Activated CD4-positive, alpha-beta memory T cell treated with anti-CD3 and anti-CD28 coated beads, Interleukin-2, amount 10 ng/mL, durations not matched to agents 7 days and 5 days (primary cell): ENCODE data around the gene RAVER2. TPM values are rescaled to one million over a fixed set of nuclear protein-coding genes. Genes with fewer than 3 reads are reported as not detected.
A peak's percentile ranks its signal among the peaks of the same experiment; 100 is the strongest.
"Not testable (repeated sequence)": the region's sequence is repeated elsewhere in the genome, so short reads cannot be mapped to it uniquely, and the experiment has no call there.

ENCODE experiments used
- CTCF ChIA-PET: fragments of 350-600 bp; sonication (Branson Sonifier 250); formaldehyde crosslinking; loops from one replicate; lab custom pipeline; 2021; ENCODE audit warnings: antibody characterized with exemption, inconsistent platforms; lab: Charles Lee
- POLR2A ChIA-PET: fragments of 350-600 bp; sonication (Branson Sonifier 250); formaldehyde crosslinking; loops from one replicate; lab custom pipeline; 2021; ENCODE audit warnings: antibody characterized with exemption; lab: Charles Lee
- DNase-seq: peaks from one replicate; pipeline ENCODE4 v3.0.0-alpha.2; 2020
- H3K27ac Mint-ChIP-seq: one replicate; pipeline ENCODE4 v1.8.0; 2021; ENCODE audit warnings: mild to moderate bottlenecking, mixed read lengths
- H3K27me3 Mint-ChIP-seq: one replicate; pipeline ENCODE4 v1.8.0; 2021; ENCODE audit warnings: mixed read lengths
- H3K36me3 Mint-ChIP-seq: one replicate; pipeline ENCODE4 v1.8.0; 2021; ENCODE audit warnings: low read depth, mixed read lengths
- H3K4me1 Mint-ChIP-seq: one replicate; pipeline ENCODE4 v1.8.0; 2021; ENCODE audit warnings: mixed read lengths
- H3K4me3 Mint-ChIP-seq: one replicate; pipeline ENCODE4 v1.8.0; 2021; ENCODE audit warnings: mild to moderate bottlenecking, mixed read lengths
- H3K9me3 Mint-ChIP-seq: one replicate; pipeline ENCODE4 v1.8.0; 2021; ENCODE audit warnings: mixed read lengths
- total RNA-seq, 2 experiments: library from RNA; stranded (reverse); gene quantifications; one replicate each; pipeline ENCODE4 v1.2.3, GENCODE V29; 2021

The RAVER2 gene, protein sequence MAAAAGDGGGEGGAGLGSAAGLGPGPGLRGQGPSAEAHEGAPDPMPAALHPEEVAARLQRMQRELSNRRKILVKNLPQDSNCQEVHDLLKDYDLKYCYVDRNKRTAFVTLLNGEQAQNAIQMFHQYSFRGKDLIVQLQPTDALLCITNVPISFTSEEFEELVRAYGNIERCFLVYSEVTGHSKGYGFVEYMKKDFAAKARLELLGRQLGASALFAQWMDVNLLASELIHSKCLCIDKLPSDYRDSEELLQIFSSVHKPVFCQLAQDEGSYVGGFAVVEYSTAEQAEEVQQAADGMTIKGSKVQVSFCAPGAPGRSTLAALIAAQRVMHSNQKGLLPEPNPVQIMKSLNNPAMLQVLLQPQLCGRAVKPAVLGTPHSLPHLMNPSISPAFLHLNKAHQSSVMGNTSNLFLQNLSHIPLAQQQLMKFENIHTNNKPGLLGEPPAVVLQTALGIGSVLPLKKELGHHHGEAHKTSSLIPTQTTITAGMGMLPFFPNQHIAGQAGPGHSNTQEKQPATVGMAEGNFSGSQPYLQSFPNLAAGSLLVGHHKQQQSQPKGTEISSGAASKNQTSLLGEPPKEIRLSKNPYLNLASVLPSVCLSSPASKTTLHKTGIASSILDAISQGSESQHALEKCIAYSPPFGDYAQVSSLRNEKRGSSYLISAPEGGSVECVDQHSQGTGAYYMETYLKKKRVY
- total RNA-seq = 1 to 10 TPM; 1.6 to 1.8 TPM

DNA sequence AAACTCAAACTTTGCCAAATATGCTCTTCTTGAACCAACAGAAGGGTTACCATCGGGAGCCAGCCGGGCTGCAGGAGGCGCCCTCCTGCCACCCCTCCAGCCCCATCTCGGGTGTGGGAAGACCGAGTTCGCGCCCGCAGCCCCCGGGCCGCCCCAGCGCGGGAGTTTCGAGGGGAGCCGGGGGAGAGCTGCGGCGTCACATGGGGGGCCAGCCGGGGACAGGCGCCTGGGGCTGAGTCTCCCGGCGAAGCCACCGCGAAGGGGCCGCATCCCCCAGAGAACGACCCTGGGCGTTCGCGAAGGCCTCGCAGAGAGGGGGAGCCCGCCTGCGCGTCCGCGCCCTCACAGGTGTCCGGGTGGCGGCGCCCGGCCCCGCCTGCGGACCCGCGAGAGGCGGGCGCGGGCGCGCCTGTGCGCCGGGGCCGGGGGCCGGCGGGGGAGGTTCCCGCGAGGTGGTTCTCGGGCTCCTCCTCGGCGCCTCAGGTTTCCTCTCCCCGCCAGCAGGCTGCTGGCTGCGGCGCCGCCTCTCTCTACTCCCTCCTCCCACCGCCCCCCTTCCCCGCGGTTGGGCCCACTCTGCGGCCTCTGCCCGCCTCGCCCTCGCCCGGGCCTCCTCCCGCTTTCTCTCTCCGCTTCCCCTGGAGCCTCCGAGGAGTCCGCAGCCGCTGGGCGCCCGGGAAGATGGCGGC is at the start of gene RAVER2:
Gene RAVER2 (plus strand): TSS at position 584 of the 689 bp plus-strand sequence. CDS start 98 bp downstream, at position 682.
- H3K4me3 Mint-ChIP-seq = peak within 1 kb of the TSS; percentile 76
- DNase-seq = peak; percentile 54
- peaks cover 17% of the 10 kb centered on the region for H3K4me1 Mint-ChIP-seq
- no peak within 1 kb of the TSS for H3K27ac Mint-ChIP-seq
- ChIA-PET CTCF (no interaction called here), POLR2A (no interaction called here)
- H3K36me3 Mint-ChIP-seq = no peaks in the 10 kb centered on the region
- peaks cover 20% of the 10 kb centered on the region for H3K27me3 Mint-ChIP-seq
- no peaks in the 10 kb centered on the region for H3K9me3 Mint-ChIP-seq

DNA sequence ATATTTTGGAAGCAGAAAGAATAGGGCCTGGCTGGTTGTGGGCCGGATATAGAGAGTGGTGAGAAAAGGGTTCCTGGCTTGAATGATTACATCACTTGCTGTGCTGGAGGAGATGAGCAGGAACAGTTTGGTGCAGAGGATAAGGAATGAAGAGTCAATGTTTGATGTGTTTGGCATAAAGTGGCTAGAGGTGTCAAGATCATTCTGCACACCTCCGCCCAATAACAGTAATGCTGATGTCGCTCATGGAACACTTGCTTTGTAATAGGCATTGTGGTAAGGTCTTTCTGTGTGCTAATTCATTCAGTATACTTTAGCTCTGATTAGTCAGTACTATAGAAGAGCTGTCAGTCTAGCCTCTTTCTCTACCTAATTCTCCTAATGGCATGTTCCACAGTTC is 48.0 kb upstream of the RAVER2 start:
- H3K27me3 Mint-ChIP-seq = peaks cover 6% of the 10 kb centered on the region
- H3K9me3 Mint-ChIP-seq = no peaks in the 10 kb centered on the region
- POLR2A ChIA-PET = no interaction called here
- CTCF ChIA-PET = no interaction called here
- peaks cover 3% of the 10 kb centered on the region for H3K4me1 Mint-ChIP-seq
- no peaks in the 10 kb centered on the region for H3K36me3 Mint-ChIP-seq
- DNase-seq = no peak
- H3K27ac Mint-ChIP-seq = no peak overlapping the region
- no peak overlapping the region for H3K4me3 Mint-ChIP-seq

DNA sequence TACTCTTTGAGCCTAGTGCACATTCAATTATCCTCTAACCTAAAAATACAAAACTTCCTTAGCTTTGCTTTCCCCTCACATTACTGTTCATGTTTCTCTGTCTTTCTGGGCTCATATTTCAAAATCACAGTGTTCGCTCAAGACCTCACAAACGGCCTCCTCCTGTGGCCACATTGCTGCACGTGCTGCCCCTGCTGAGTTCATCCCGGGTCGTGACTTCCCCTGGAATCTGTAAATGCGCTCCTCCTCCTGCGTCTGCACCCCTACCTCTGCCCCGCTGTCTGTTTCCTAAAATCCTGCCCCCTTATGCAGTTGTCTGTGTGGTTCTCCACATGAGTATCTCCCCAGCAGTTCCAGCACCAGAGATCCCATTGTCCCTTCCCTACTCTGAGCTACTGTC is 45.5 kb upstream of the RAVER2 start:
- POLR2A ChIA-PET = no interaction called here

DNA sequence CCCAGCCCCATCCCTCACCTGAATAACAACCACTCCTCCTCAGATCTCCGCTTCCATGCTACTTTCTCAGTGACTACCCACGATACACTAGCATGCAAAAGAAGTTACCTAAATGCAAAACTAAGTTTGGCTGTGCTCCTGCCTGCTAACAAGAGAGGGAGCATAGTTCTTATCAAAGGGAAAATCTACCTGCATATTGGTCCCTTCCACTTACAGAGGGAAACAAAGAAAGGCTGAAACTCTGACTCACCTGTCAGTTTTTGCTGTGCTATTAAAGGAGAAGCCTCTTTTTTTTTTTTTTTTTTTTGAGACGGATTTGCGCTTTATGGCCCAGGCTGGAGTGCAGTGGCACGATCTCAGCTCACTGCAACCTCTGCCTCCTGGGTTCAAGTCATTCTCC is 43.8 kb upstream of the RAVER2 start:
- ChIA-PET POLR2A (no interaction called here), CTCF (no interaction called here)
- Mint-ChIP-seq H3K4me3 (no peak overlapping the region), H3K27ac (no peak overlapping the region), H3K36me3 (no peaks in the 10 kb centered on the region), H3K9me3 (no peaks in the 10 kb centered on the region), H3K4me1 (no peaks in the 10 kb centered on the region), H3K27me3 (peaks cover 14% of the 10 kb centered on the region)
- no peak for DNase-seq

More for the DNA sequence above, 45.5 kb upstream of the RAVER2 start:
- Mint-ChIP-seq H3K4me1 (no peaks in the 10 kb centered on the region), H3K27ac (no peak overlapping the region), H3K9me3 (no peaks in the 10 kb centered on the region), H3K27me3 (peaks cover 14% of the 10 kb centered on the region), H3K36me3 (no peaks in the 10 kb centered on the region), H3K4me3 (no peak overlapping the region)
- DNase-seq = no peak
- CTCF ChIA-PET = no interaction called here

DNA sequence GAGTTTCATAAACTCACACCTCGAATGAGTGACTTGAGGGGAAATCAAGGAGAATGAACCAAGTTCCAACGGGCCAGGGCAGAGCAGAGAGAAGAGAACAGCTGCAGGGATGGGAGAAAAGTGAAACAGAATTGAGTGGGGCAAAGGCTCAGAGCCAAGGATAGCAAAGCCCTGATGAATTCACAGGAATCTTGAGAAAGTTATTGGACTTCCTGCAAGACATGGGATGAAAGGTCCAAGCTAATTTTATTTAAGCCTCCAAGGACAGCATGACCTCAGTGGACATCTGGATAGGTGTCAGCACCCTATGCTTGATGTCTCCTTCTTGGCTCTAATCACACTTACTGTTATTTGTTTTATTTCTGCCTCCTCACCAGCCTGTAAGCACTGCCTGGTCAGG is 43.0 kb upstream of the RAVER2 start:
- Mint-ChIP-seq H3K4me3 (no peak overlapping the region), H3K36me3 (no peaks in the 10 kb centered on the region), H3K9me3 (no peaks in the 10 kb centered on the region), H3K27ac (no peak overlapping the region), H3K27me3 (peaks cover 14% of the 10 kb centered on the region), H3K4me1 (no peaks in the 10 kb centered on the region)
- ChIA-PET POLR2A (no interaction called here), CTCF (no interaction called here)
- DNase-seq = no peak

DNA sequence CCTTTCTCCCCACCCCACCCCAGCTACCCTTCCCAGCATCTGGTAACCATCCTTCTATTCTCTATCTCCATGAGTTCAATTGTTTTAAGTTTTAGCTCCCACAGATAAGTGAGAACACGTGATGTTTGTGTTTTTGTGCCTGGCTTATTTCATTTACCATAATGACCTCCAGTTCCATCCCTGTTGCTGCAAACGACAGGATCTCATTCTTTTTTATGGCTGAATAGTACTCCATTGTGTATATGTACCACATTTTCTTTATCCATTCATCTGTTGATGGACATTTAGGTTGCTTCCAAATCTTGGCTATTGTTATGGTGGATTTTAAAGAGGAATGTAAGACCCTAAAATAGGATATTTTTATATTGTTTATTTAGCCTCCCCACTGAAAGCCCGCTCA is 42.2 kb upstream of the RAVER2 start:
- H3K9me3 Mint-ChIP-seq, H3K4me3 Mint-ChIP-seq, H3K4me1 Mint-ChIP-seq, H3K27ac Mint-ChIP-seq, POLR2A ChIA-PET, DNase-seq, H3K36me3 Mint-ChIP-seq, CTCF ChIA-PET: not testable (repeated sequence)
- H3K27me3 Mint-ChIP-seq = peaks cover 14% of the 10 kb centered on the region

DNA sequence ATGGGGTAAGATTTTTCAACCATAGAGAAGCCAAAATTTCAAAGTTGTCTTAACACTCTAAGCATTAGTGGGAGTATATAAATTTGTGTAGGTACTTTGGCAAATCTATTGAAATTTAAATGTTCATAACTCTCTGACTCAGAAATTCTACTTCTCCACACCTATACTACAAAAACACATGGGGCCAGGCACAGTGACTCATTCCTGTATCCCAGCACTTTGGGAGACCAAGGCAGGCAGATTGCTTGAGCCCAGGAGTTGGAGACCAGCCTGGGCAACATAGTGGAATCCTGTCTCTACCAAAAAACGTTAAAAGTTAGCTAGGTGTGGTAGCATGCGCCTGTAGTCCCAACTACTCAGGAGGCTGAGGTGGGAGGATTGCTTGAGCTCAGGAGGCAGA is 41.3 kb upstream of the RAVER2 start:
- ChIA-PET POLR2A (no interaction called here), CTCF (no interaction called here)
- DNase-seq = no peak
- Mint-ChIP-seq H3K27ac (no peak overlapping the region), H3K4me1 (no peaks in the 10 kb centered on the region), H3K27me3 (peaks cover 14% of the 10 kb centered on the region), H3K4me3 (no peak overlapping the region), H3K9me3 (no peaks in the 10 kb centered on the region), H3K36me3 (no peaks in the 10 kb centered on the region)

DNA sequence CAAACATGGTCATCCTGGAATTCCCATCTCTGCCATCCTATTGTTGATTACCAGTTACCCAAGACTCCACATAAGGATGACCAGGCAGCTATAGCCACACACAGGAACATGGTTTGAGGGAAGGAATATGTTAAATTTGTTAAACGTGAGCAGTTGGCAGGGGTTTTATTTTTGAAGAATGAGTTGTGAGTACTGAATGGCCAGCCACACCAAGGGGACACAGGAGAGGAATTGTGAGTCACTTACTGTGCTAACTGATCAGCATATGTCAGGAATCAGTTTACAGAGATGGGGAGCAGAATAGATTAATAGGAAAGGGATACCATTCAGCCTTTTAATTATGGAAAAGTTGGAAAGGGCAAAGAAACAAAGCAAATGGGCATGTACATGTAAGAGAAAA is 39.3 kb upstream of the RAVER2 start:
- H3K27ac Mint-ChIP-seq = no peak overlapping the region
- no peaks in the 10 kb centered on the region for H3K4me1 Mint-ChIP-seq
- peaks cover 14% of the 10 kb centered on the region for H3K27me3 Mint-ChIP-seq
- no peaks in the 10 kb centered on the region for H3K36me3 Mint-ChIP-seq
- ChIA-PET POLR2A (no interaction called here), CTCF (interaction anchor here (0.7 kb wide), 1 partner anchor 74 kb away, joined by 4 read pairs; no protein-coding TSS in a partner anchor)
- H3K9me3 Mint-ChIP-seq = no peaks in the 10 kb centered on the region
- H3K4me3 Mint-ChIP-seq = no peak overlapping the region
- no peak for DNase-seq

DNA sequence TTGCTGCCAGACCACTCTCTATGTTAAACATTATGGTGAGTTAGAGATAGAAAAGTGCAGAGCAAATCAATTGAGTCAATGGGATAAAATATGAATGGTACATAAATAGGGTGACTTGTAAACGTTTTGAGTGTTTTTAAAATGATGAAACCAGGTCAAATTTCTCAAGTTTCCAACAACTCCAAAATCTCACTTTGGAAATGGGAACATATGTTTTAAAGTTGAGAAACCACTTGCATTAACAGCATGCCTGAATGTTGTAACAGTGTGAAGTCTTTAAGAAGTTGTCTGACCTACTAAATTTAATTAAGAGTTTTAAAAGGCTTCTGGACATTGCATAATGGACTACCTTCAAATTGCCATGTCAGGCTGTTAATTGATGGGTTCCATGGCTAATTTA is 33.6 kb upstream of the RAVER2 start:
- POLR2A ChIA-PET = no interaction called here
- Mint-ChIP-seq H3K4me3 (no peak overlapping the region), H3K36me3 (no peaks in the 10 kb centered on the region), H3K27me3 (peaks cover 6% of the 10 kb centered on the region), H3K9me3 (no peaks in the 10 kb centered on the region), H3K4me1 (no peaks in the 10 kb centered on the region), H3K27ac (no peak overlapping the region)
- CTCF ChIA-PET = no interaction called here
- DNase-seq = no peak

DNA sequence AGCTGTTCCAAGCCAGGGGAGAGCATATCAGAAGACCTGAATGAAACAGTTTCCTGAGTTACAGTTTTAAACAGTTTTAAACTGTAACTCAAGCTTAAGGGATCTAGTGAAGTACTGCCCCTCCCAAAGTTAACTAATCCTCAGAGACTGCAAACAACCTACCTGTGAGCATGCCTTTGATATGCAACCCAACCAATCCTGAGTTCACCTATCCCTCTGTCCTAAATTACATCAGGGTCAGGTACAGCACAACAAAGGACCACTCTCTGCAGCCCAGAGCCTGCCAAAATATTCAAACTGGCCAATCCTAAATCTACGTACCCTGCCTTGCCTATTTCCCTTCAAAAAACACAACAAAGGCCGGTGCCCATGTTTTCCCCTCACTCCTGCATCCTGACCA is 32.8 kb upstream of the RAVER2 start:
- DNase-seq = no peak
- Mint-ChIP-seq H3K27me3 (peaks cover 6% of the 10 kb centered on the region), H3K36me3 (no peaks in the 10 kb centered on the region), H3K4me3 (no peak overlapping the region), H3K9me3 (no peaks in the 10 kb centered on the region), H3K27ac (no peak overlapping the region), H3K4me1 (no peaks in the 10 kb centered on the region)
- ChIA-PET POLR2A (no interaction called here), CTCF (interaction anchor here (0.6 kb wide), 1 partner anchor 111 kb away, joined by 3 read pairs; no protein-coding TSS in a partner anchor)

DNA sequence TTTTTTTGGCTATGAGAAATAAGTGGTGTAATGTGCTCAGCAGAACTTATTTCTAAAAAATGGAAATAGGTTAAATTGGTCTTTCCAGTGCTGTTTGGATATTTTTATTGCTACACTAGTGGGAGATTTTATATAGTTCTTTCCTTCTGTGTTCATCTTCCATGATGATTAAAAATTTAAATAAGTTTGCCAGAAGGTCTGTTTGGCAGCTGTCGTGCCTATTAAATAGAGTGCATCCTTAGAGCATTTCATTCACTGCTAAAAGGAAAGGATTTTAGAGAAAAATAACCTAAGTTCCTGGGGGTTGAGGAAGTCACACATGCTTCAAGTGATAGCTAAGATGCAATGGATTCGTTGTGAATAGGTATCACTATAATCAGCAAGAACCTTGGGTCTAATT is 29.7 kb upstream of the RAVER2 start:
- Mint-ChIP-seq H3K27me3 (peaks cover 12% of the 10 kb centered on the region), H3K4me3 (no peak overlapping the region), H3K4me1 (no peaks in the 10 kb centered on the region), H3K27ac (no peak overlapping the region), H3K9me3 (no peaks in the 10 kb centered on the region), H3K36me3 (no peaks in the 10 kb centered on the region)
- ChIA-PET POLR2A (no interaction called here), CTCF (no interaction called here)
- no peak for DNase-seq

DNA sequence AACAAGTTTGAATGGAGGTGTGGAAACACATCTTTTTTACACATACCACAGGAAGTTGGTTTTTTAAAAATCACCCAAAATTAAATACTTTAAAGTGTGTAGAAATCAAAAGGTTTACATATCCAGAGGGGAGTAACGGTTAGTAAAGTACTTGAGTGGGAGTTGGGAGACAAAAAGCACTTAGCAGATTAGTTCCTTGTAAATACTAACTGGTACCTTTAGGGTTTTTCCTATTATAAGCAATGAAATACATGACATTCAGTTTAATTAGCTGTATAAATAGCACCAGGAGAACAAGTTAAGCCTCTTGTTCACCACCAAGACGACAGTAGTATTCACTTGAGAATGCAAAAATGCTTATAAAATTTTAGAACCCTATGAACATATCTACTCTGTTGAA is 23.7 kb upstream of the RAVER2 start:
- ChIA-PET POLR2A (no interaction called here), CTCF (no interaction called here)
- Mint-ChIP-seq H3K27ac (no peak overlapping the region), H3K4me1 (no peaks in the 10 kb centered on the region), H3K9me3 (no peaks in the 10 kb centered on the region), H3K4me3 (no peak overlapping the region), H3K27me3 (peaks cover 29% of the 10 kb centered on the region), H3K36me3 (no peaks in the 10 kb centered on the region)
- no peak for DNase-seq

DNA sequence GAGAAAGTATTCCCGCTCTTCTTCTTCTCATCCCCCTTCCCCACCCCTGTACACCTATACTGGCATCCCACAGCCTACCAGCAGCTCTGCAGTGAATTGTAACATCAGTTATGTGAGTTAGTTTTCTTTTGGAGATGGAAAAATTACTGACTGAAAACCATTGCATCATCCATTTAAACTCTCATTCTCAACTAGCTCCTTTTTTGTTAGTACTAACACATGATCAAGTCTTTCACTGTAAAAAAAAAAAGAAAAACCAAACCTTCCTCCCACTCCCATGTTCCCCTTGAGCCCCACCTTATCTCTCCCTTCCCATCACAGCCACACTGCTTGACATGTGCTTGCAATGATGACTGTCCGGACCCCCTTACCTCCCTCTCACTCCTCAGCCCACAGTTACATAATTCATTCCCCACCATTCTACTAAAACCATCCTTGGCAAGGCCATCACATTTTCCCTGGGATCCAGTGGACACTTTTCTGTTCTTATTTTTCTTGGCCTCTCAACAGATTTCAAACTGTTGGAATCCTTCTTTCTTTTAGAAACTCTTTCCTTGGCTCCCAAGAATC is 23.2 kb upstream of the RAVER2 start:
- Mint-ChIP-seq H3K4me1 (no peaks in the 10 kb centered on the region), H3K27me3 (peaks cover 29% of the 10 kb centered on the region), H3K27ac (no peak overlapping the region), H3K4me3 (no peak overlapping the region), H3K36me3 (no peaks in the 10 kb centered on the region), H3K9me3 (no peaks in the 10 kb centered on the region)
- ChIA-PET POLR2A (no interaction called here), CTCF (no interaction called here)
- no peak for DNase-seq
